ENCODE measurements around the gene ZNF329.

Gene ZNF329

GRCh38 chr19:58096884-58097283 lies 53.7 kb downstream of the ZNF329 start:
- peaks cover 49% of the 10 kb centered on the region for H3K9me3 Mint-ChIP-seq
- H3K27ac Mint-ChIP-seq: peak overlapping the region; percentile 49
- no peak for DNase-seq
- H3K36me3 Mint-ChIP-seq: peaks cover 16% of the 10 kb centered on the region
- peaks cover 12% of the 10 kb centered on the region for H3K4me1 Mint-ChIP-seq
- peak overlapping the region; percentile 61 for H3K4me3 Mint-ChIP-seq
- CTCF ChIA-PET: no interaction called here
- H3K27me3 Mint-ChIP-seq: no peaks in the 10 kb centered on the region

GRCh38 chr19:58095328-58095727 lies 55.3 kb downstream of the ZNF329 start:
- H3K27me3 Mint-ChIP-seq: no peaks in the 10 kb centered on the region
- no peak overlapping the region for H3K4me3 Mint-ChIP-seq
- H3K36me3 Mint-ChIP-seq: peaks cover 16% of the 10 kb centered on the region
- no peak for DNase-seq
- peaks cover 12% of the 10 kb centered on the region for H3K4me1 Mint-ChIP-seq
- no peak overlapping the region for H3K27ac Mint-ChIP-seq
- CTCF ChIA-PET: no interaction called here
- peaks cover 53% of the 10 kb centered on the region for H3K9me3 Mint-ChIP-seq

DNA sequence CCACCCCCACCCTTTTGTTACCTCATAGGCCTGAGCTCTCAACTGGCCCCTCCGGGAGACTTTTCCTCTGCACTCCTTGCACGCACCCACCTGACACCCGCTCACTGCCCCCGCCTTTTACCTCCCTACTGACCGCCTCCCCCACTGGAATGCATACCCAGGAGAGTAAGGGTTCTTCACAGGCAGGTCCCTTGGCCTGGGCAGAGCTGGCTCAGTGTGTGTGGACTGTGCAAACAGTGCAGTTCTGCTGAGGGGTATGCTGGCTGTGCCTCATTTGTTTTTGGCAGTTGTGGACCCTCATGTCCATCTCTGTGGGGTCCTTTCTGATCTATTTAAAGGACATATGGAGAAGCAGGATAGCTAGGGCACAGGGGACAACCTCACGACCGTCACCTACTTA lies 57.5 kb downstream of the ZNF329 start:
- CTCF ChIA-PET: no interaction called here
- no peak overlapping the region for H3K27ac Mint-ChIP-seq

GRCh38 chr19:58091251-58091995 lies 59.2 kb downstream of the ZNF329 start:
- Mint-ChIP-seq H3K27ac (no peak overlapping the region), H3K4me3 (no peak overlapping the region), H3K27me3 (no peaks in the 10 kb centered on the region), H3K36me3 (peaks cover 9% of the 10 kb centered on the region), H3K9me3 (peaks cover 48% of the 10 kb centered on the region), H3K4me1 (no peaks in the 10 kb centered on the region)
- DNase-seq: no peak
- CTCF ChIA-PET: no interaction called here

More for the DNA sequence above, 57.5 kb downstream of the ZNF329 start:
- DNase-seq: no peak
- Mint-ChIP-seq H3K9me3 (peaks cover 46% of the 10 kb centered on the region), H3K4me1 (peaks cover 5% of the 10 kb centered on the region), H3K27me3 (no peaks in the 10 kb centered on the region), H3K36me3 (peaks cover 13% of the 10 kb centered on the region), H3K4me3 (no peak overlapping the region)

- H3K9me3 Mint-ChIP-seq: peaks cover 44% of the 10 kb centered on the region
- H3K4me3 Mint-ChIP-seq: no peak overlapping the region
- H3K27me3 Mint-ChIP-seq: no peaks in the 10 kb centered on the region
- H3K36me3 Mint-ChIP-seq: peaks cover 6% of the 10 kb centered on the region
- H3K4me1 Mint-ChIP-seq: no peaks in the 10 kb centered on the region
- no peak for DNase-seq
- CTCF ChIA-PET: no interaction called here
- no peak overlapping the region for H3K27ac Mint-ChIP-seq
These were observed 60.7 kb downstream of the ZNF329 start for GRCh38 chr19:58089846-58090245.

DNA sequence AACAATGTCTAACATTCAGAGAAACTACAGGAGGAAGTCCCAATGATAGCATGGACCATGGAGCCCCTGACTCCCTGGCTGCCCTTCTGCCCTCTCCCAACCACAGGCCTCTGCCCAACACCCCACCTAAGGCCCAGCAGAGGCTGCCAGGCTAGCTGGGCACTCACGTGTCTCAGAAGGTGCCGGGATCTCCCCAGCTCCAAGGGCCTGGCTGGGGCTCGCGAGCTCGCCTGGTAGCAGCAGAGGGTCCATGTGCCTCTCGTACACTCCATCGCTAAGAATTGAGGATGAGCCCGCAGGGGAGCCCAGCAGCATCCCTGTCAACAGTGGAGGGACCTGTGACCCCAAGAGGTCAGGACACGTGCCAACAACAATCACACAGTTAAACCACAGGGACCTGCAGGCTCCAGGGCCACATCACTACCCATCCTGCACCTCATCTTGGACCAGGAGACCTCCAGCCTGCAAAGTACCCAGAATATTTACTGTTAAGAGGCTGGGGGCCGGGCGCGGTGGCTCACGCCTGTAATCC lies 62.0 kb downstream of the ZNF329 start:
- H3K36me3 Mint-ChIP-seq: peaks cover 10% of the 10 kb centered on the region
- no peak for DNase-seq
- no peak overlapping the region for H3K4me3 Mint-ChIP-seq
- CTCF ChIA-PET: no interaction called here
- H3K27ac Mint-ChIP-seq: no peak overlapping the region
- H3K9me3 Mint-ChIP-seq: peaks cover 45% of the 10 kb centered on the region
- H3K4me1 Mint-ChIP-seq: no peaks in the 10 kb centered on the region
- no peaks in the 10 kb centered on the region for H3K27me3 Mint-ChIP-seq

GRCh38 chr19:58086825-58087710 lies 63.5 kb downstream of the ZNF329 start:
- H3K27ac Mint-ChIP-seq: no peak overlapping the region
- peaks cover 12% of the 10 kb centered on the region for H3K36me3 Mint-ChIP-seq
- H3K4me1 Mint-ChIP-seq: no peaks in the 10 kb centered on the region
- CTCF ChIA-PET: no interaction called here
- no peak for DNase-seq
- peaks cover 39% of the 10 kb centered on the region for H3K9me3 Mint-ChIP-seq
- H3K4me3 Mint-ChIP-seq: no peak overlapping the region
- H3K27me3 Mint-ChIP-seq: no peaks in the 10 kb centered on the region

GRCh38 chr19:58085348-58085875 lies 65.2 kb downstream of the ZNF329 start:
- Mint-ChIP-seq H3K27ac (no peak overlapping the region), H3K36me3 (peaks cover 13% of the 10 kb centered on the region), H3K9me3 (peaks cover 45% of the 10 kb centered on the region), H3K4me3 (no peak overlapping the region), H3K27me3 (no peaks in the 10 kb centered on the region), H3K4me1 (no peaks in the 10 kb centered on the region)
- DNase-seq: no peak
- CTCF ChIA-PET: no interaction called here

- Mint-ChIP-seq H3K27me3 (no peaks in the 10 kb centered on the region), H3K36me3 (peaks cover 13% of the 10 kb centered on the region), H3K9me3 (peaks cover 45% of the 10 kb centered on the region), H3K4me3 (no peak overlapping the region), H3K4me1 (no peaks in the 10 kb centered on the region), H3K27ac (no peak overlapping the region)
- CTCF ChIA-PET: no interaction called here
- DNase-seq: no peak
These were observed 65.8 kb downstream of the ZNF329 start for GRCh38 chr19:58084596-58085347.

DNA sequence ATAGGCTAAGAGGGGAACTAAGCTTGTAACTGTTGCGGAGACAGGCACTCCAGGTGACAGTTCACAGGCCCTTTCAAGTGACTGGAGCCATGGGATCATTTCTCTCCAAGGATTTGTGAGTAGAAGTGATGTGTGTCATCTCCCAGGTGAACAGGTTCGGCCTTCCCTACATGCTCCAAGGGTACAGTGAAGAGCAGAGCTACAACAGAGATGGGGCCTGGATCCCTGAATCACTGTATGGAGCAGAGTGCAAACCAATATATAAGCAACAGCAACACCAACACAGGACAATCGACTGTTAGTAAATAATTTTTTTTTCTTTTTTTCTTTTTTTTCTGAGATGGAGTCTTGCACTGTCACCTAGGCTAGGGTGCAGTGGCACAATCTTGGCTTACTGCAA lies 67.6 kb downstream of the ZNF329 start:
- peaks cover 11% of the 10 kb centered on the region for H3K36me3 Mint-ChIP-seq
- H3K27ac Mint-ChIP-seq: no peak overlapping the region

GRCh38 chr19:58079792-58080191 lies 70.8 kb downstream of the ZNF329 start:
- no peaks in the 10 kb centered on the region for H3K27me3 Mint-ChIP-seq
- CTCF ChIA-PET: no interaction called here
- no peak overlapping the region for H3K27ac Mint-ChIP-seq
- no peaks in the 10 kb centered on the region for H3K4me1 Mint-ChIP-seq
- no peak for DNase-seq
- no peak overlapping the region for H3K4me3 Mint-ChIP-seq
- H3K36me3 Mint-ChIP-seq: peaks cover 8% of the 10 kb centered on the region
- peaks cover 42% of the 10 kb centered on the region for H3K9me3 Mint-ChIP-seq

More for the DNA sequence above, 67.6 kb downstream of the ZNF329 start:
- peaks cover 45% of the 10 kb centered on the region for H3K9me3 Mint-ChIP-seq
- H3K27me3 Mint-ChIP-seq: no peaks in the 10 kb centered on the region
- no peak overlapping the region for H3K4me3 Mint-ChIP-seq
- no peaks in the 10 kb centered on the region for H3K4me1 Mint-ChIP-seq
- CTCF ChIA-PET: no interaction called here
- no peak for DNase-seq
